ENCODE results near the gene MYO1G. TPM values are rescaled to one million over a fixed set of nuclear protein-coding genes. Genes with fewer than 3 reads are reported as not detected.

Gene MYO1G
- total RNA-seq, 1 experiment from 2014 or later: 0.34 TPM

- DNase-seq (ENCODE audit: low read depth): peak; percentile 43
These were observed 2.4 kb upstream of the MYO1G start for GRCh38 chr7:44981035-44981706.

GRCh38 chr7:44980393-44981034 lies 1.7 kb upstream of the MYO1G start:
- peak; percentile 87 for DNase-seq (ENCODE audit: low read depth)

GRCh38 chr7:44979481-44980392 lies 922 bp upstream of the MYO1G start:
- peak; percentile 36 for DNase-seq (ENCODE audit: low read depth)

GRCh38 chr7:44977959-44978335 lies 868 bp downstream of the MYO1G start:
- peak; percentile 22 for DNase-seq (ENCODE audit: low read depth)

GRCh38 chr7:44977304-44977958 lies 1.4 kb downstream of the MYO1G start:
- peak; percentile 62 for DNase-seq (ENCODE audit: low read depth)

DNA sequence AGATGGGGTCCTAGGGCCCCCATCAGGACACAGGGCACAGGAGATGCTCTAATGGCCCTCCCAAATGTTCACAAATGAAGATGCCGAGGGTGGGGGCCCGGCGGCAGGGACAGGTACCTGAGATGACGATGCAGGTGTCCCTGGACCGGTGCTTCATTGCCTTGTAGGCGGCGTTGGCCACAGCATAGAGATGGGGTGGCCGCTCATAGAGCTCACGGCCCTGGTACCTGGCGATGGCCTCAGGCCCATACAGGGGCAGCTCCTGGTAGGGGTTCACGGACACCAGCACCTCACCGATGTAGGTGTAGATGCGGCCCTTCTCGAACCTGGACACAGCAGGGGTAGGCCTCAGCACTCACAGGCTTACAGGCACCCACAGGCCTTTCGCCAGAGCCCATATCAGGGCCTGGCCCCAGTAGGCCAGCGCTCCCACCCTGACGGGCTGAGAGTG lies 2.0 kb downstream of the MYO1G start:
- DNase-seq (ENCODE audit: low read depth): no peak

DNA sequence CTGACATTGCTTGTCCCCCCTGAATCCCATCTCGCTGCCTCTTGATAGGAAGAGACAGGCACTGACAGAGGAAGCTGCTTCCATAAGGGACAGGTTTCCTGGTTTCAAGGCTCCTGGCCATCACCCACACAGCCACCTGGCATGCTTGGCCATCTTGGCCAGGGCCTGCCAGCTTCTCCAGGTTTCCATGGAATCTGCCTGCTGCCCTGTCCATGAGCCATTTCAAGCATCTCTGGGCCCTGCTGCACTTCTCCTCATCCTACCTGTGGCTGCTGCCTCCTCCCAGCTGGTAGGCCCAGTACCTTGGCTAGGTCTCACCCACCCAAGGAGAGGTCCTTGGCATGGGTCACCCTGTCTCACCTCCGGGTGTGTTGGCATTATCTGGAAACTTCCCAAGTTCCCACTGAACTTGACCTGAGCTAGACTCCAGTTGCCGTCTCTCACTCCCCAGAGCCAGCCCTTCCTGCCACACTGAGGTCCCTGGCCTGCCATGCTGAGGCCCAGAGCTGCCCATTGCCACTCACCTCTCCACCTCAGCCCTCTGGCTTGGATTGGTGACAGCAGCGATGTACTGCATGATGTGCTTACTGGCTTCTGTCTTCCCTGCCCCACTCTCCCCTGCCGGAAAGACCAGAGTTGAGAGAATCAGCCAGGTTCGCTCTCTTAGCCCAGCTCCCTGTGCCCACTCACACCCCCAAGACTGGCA lies 2.6 kb downstream of the MYO1G start:
- no peak for DNase-seq (ENCODE audit: low read depth)

GRCh38 chr7:44975331-44976039 lies 3.3 kb downstream of the MYO1G start:
- no peak for DNase-seq (ENCODE audit: low read depth)

DNA sequence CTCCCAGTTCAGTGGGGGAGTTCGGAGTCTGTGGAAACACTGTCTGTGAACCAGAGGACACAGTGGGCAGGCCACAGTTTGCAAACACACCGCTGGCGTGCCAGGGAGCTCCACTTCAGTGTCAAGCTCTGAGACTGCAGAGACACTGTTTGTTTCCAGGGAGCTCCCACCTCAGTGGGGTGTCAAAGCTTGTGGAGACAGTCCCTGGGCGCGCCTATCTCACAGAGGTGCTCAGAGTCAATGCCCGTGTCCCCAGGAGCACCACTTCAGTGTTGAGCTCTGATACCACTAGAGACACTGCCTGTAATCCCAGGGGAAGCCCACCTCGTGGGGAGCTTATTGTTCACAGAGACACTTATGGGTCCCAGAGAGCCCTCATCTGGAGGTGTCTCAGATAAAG lies 4.3 kb downstream of the MYO1G start:
- no peak for DNase-seq (ENCODE audit: low read depth)

GRCh38 chr7:44973610-44974401 lies 5.0 kb downstream of the MYO1G start:
- DNase-seq (ENCODE audit: low read depth): peak; percentile 69

GRCh38 chr7:44972562-44972961 lies 6.3 kb downstream of the MYO1G start:
- DNase-seq (ENCODE audit: low read depth): no peak

- DNase-seq (ENCODE audit: low read depth): no peak
These were observed 6.8 kb downstream of the MYO1G start for GRCh38 chr7:44971902-44972441.

GRCh38 chr7:44971188-44971901 lies 7.5 kb downstream of the MYO1G start:
- DNase-seq (ENCODE audit: low read depth): no peak

GRCh38 chr7:44970523-44971051 lies 8.2 kb downstream of the MYO1G start:
- DNase-seq (ENCODE audit: low read depth): no peak

DNA sequence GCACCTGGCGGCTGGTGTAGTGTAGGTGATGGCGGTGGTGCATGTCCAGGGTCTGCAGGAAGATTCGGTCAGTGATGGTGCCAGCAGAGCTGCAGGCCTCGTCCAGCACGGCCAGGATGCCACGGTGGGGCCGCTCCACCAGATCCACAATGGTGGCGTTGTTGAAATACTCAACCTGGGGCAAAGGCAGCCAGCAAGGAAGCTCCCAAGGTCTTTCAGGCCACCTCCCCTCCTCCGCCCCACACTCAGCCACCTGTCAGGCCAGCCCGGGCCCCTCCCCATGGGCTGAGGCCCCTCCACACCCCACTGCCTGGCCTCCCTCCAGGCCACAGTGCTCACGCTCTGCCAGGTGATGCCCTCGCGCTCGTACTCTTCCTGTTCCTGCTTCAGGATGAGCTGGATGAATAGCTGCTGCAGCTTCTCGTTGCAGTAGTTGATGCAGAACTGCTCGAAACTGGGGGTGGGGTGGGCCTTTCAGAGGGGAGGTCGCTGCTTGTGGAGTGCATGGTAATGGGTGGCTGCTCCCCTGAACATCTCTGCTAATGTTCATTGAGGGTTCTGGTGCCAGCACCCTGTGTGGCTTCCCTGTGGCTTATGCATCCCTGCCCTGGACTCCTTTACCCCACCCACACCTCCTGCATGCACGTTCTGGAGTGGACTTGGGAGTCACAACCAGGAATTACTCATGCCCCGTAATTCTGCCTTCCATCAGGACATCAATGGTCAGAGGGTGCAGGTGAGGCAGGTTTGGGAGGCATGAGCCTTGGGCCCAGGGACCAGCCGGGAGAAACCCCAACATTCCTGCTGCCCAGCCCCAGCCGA lies 8.9 kb downstream of the MYO1G start:
- DNase-seq (ENCODE audit: low read depth): no peak

GRCh38 chr7:44969049-44969700 lies 9.6 kb downstream of the MYO1G start:
- DNase-seq (ENCODE audit: low read depth): no peak
